WTC11 (cell line): ENCODE measurements around the gene JCHAIN.

Experiments used
- AFF4 ChIP-seq: sonication (generic); formaldehyde crosslinking; IDR thresholded peaks from 2 replicates; pipeline ENCODE4 v1.8.1; 2023; ENCODE audit warnings: mild to moderate bottlenecking, missing genetic modification reagents, borderline replicate concordance
- CTCF ChIP-seq: fragments of 200-600 bp; IDR thresholded peaks from 2 replicates; pipeline ENCODE4 v1.8.0; 2022; ENCODE audit warnings: antibody characterized with exemption
- ELF4 ChIP-seq: sonication (generic); formaldehyde crosslinking; IDR thresholded peaks from 2 replicates; pipeline ENCODE4 v1.8.1; 2022; ENCODE audit warnings: low read depth, mild to moderate bottlenecking, moderate library complexity, missing genetic modification reagents
- JAZF1 ChIP-seq: fragments of 250-450 bp; sonication (Bioruptor Pico); IDR thresholded peaks from 2 replicates; pipeline ENCODE4 v1.9.0; 2021; ENCODE audit warnings: moderate library complexity, mild to moderate bottlenecking, inconsistent platforms
- KAT7 ChIP-seq: sonication (generic); formaldehyde crosslinking; IDR thresholded peaks from 2 replicates; pipeline ENCODE4 v1.8.1; 2023; ENCODE audit warnings: missing genetic modification reagents, mild to moderate bottlenecking, borderline replicate concordance
- MAX ChIP-seq: sonication (generic); formaldehyde crosslinking; IDR thresholded peaks from 2 replicates; pipeline ENCODE4 v1.8.0; 2022; ENCODE audit warnings: mild to moderate bottlenecking, missing genetic modification reagents
- MLX ChIP-seq: sonication (generic); formaldehyde crosslinking; IDR thresholded peaks from 2 replicates; pipeline ENCODE4 v1.8.1; 2023; ENCODE audit warnings: mild to moderate bottlenecking, missing genetic modification reagents, moderate library complexity
- PREB ChIP-seq: sonication (generic); formaldehyde crosslinking; IDR thresholded peaks from 2 replicates; pipeline ENCODE4 v1.8.1; 2022; ENCODE audit warnings: mild to moderate bottlenecking, missing genetic modification reagents, moderate library complexity, borderline replicate concordance
- TEAD4 ChIP-seq: sonication (generic); formaldehyde crosslinking; IDR thresholded peaks from 2 replicates; pipeline ENCODE4 v1.8.0; 2022; ENCODE audit warnings: mild to moderate bottlenecking, missing genetic modification reagents
- TP53 ChIP-seq: sonication (generic); formaldehyde crosslinking; IDR thresholded peaks from 2 replicates; pipeline ENCODE4 v1.8.1; 2023; ENCODE audit warnings: mild to moderate bottlenecking, missing genetic modification reagents
- USF2 ChIP-seq: sonication (generic); formaldehyde crosslinking; IDR thresholded peaks from 2 replicates; pipeline ENCODE4 v1.8.1; 2023; ENCODE audit warnings: mild to moderate bottlenecking, missing genetic modification reagents, moderate library complexity

GRCh38 chr4:70660106-70660505, 6.2 kb downstream of the JCHAIN start:
- no peak for TF ChIP-seq TP53 (CRISPR knock-in tag)
- no peak for TF ChIP-seq USF2 (CRISPR knock-in tag)
- no peak for TF ChIP-seq CTCF
- TF ChIP-seq JAZF1, result no peak
- no peak for TF ChIP-seq TEAD4
- no peak for TF ChIP-seq KAT7 (CRISPR knock-in tag)
- no peak for TF ChIP-seq AFF4 (CRISPR knock-in tag)
- no peak for TF ChIP-seq ELF4 (CRISPR knock-in tag)
- no peak for TF ChIP-seq MLX (CRISPR knock-in tag)
- TF ChIP-seq PREB, result no peak
- no peak for TF ChIP-seq MAX (CRISPR knock-in tag)
